ENCODE results near the gene EBLN1. TPM values are rescaled to one million over a fixed set of nuclear protein-coding genes. Genes with fewer than 3 reads are reported as not detected.

The EBLN1 gene
- total RNA-seq, 4 donors from 2014 or later, result not detected

GRCh38 chr10:22253580-22253882 is 35.7 kb upstream of the EBLN1 start:
- Histone ChIP-seq H3K27ac (peak overlapping the region; percentile 91 to 98 (median 97)), H3K27me3 (no peaks in the 10 kb centered on the region), H3K4me3 (peak overlapping the region; percentile 61 to 94 (median 80)), H3K9me3 (no peaks in the 10 kb centered on the region), H3K4me1 (peaks cover 0 to 15% (median 0%) of the 10 kb centered on the region in 3 donors), H3K36me3 (no peaks in the 10 kb centered on the region)
- no peak for DNase-seq
- no peak for TF ChIP-seq POLR2A (IDR thresholded peaks at IDR 0.05)
- WGBS, 2 donors, result 18 to 69% methylated on average over 9 to 20 of the region's 24 CpGs
- intact Hi-C loops (cut with DNase I), result loop anchor here (10.0 kb wide), 1 partner anchor 61 kb away; the partner anchor contains the start of gene COMMD3

- intact Hi-C loops (cut with DNase I), result loop anchor here (10.0 kb wide), 1 partner anchor 62 kb away; the partner anchor contains the start of gene COMMD3
Measured at GRCh38 chr10:22252801-22253579, 35.2 kb upstream of the EBLN1 start.

GRCh38 chr10:22252224-22252800 is 34.5 kb upstream of the EBLN1 start:
- TF ChIP-seq POLR2A (IDR thresholded peaks at IDR 0.05), result no peak
- TF ChIP-seq, protein P1, sequence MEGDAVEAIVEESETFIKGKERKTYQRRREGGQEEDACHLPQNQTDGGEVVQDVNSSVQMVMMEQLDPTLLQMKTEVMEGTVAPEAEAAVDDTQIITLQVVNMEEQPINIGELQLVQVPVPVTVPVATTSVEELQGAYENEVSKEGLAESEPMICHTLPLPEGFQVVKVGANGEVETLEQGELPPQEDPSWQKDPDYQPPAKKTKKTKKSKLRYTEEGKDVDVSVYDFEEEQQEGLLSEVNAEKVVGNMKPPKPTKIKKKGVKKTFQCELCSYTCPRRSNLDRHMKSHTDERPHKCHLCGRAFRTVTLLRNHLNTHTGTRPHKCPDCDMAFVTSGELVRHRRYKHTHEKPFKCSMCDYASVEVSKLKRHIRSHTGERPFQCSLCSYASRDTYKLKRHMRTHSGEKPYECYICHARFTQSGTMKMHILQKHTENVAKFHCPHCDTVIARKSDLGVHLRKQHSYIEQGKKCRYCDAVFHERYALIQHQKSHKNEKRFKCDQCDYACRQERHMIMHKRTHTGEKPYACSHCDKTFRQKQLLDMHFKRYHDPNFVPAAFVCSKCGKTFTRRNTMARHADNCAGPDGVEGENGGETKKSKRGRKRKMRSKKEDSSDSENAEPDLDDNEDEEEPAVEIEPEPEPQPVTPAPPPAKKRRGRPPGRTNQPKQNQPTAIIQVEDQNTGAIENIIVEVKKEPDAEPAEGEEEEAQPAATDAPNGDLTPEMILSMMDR (IDR thresholded peaks at IDR 0.05), result no peak
- Histone ChIP-seq H3K9me3 (no peaks in the 10 kb centered on the region), H3K27ac (peak overlapping the region; percentile 91 to 98 (median 97)), H3K4me3 (peak overlapping the region; percentile 61 to 94 (median 80)), H3K27me3 (no peaks in the 10 kb centered on the region), H3K36me3 (no peaks in the 10 kb centered on the region), H3K4me1 (peaks cover 0 to 15% (median 0%) of the 10 kb centered on the region in 3 donors)
- WGBS, 2 donors, result 1% methylated on average over 10 to 15 of the region's 52 CpGs
- no peak for DNase-seq
- intact Hi-C loops (cut with DNase I), result loop anchor here (10.0 kb wide), 1 partner anchor 62 kb away; the partner anchor contains the start of gene COMMD3

More at GRCh38 chr10:22252801-22253579, 35.2 kb upstream of the EBLN1 start:
- Histone ChIP-seq H3K4me1 (peaks cover 0 to 15% (median 0%) of the 10 kb centered on the region in 3 donors), H3K4me3 (peak overlapping the region; percentile 61 to 94 (median 80)), H3K36me3 (no peaks in the 10 kb centered on the region), H3K27me3 (no peaks in the 10 kb centered on the region), H3K27ac (peak overlapping the region; percentile 91 to 98 (median 97)), H3K9me3 (no peaks in the 10 kb centered on the region)
- TF ChIP-seq, protein P1 (IDR thresholded peaks at IDR 0.05), result no peak
- 25 to 52% methylated on average over 10 to 11 of the region's 80 CpGs for WGBS, 2 donors
- no peak for DNase-seq

DNA sequence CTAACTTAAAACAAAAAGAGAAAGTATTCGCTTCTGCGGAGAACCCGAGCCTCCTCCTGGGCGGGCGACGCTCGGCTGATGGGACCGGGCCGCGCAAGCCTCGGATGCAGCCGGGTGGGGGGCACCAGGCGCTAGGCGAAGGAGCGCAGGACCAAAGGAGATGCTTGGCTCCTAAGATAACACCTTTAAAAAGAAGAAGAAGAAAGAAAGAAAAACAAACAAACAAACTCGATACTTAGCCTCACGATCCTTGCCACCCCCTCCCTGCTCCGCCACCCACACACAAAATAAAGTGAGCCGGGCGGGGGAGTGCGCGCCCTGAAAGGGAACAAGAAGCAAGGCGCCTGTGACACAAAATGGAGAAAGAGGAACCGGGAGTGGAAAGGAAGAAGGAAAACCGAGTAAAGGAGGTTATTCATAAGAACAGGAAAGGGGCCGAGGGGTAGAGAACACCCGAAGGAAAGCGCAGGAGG is 34.0 kb upstream of the EBLN1 start:
- Histone ChIP-seq H3K4me1 (peaks cover 0 to 17% (median under 1%) of the 10 kb centered on the region in 3 donors), H3K9me3 (no peaks in the 10 kb centered on the region), H3K27ac (peak overlapping the region; percentile 91 to 98 (median 97)), H3K36me3 (no peaks in the 10 kb centered on the region), H3K4me3 (peak overlapping the region; percentile 61 to 94 (median 80)), H3K27me3 (no peaks in the 10 kb centered on the region)
- 0% methylated on average over 28 of the region's 28 CpGs for WGBS, 2 donors
- intact Hi-C loops (cut with DNase I), result loop anchor here (10.0 kb wide), 1 partner anchor 63 kb away; the partner anchor contains the start of gene COMMD3
- no peak for DNase-seq
- peak in 1 of 4 donors; percentile 15 for TF ChIP-seq POLR2A (IDR thresholded peaks at IDR 0.05)
- TF ChIP-seq, protein P1 (IDR thresholded peaks at IDR 0.05), result no peak

DNA sequence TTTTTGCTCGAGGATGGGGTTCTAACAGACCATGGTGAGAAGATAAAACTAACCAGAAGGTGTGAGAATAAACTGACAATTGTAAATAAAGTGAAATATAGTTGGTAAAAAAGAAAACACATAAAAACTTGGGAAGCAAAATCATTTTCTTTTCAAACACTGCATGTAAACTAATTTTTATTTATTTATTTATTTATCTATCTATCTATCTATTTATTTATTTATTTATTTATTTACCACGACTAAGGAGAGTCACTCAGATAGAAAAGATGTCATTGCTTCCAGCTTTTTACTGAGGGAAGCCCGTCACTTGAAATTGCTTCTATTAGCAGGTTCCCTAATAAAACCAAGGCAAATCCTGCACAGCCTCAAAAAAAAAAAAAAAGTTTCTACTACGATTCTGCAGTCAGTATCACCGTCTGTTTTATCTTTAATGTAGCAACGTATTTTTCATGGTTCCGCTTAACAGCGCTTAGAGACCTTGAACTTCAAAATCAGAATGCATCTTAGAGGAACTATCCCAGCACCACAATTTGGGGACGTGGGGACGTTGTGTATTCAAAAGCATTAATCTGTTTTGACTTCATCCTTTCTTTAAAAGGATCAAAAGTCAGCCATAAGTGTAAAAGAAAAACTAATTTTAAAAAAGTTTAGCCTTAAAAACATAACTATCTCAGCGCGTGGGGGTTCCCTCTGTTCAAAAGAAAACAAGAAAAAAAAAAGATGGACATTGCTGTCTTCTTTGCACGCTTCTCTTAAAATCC is 33.3 kb upstream of the EBLN1 start:
- H3K4me1 ChIP-seq, result peaks cover 0 to 24% (median 4%) of the 10 kb centered on the region in 3 donors
- TF ChIP-seq, protein P1 (IDR thresholded peaks at IDR 0.05), result no peak
- TF ChIP-seq POLR2A (IDR thresholded peaks at IDR 0.05), result no peak
- intact Hi-C loops (cut with DNase I), result loop anchor here (10.0 kb wide), 1 partner anchor 64 kb away; the partner anchor contains the start of gene COMMD3
- whole genome bisulfite sequencing, 2 donors, result 10 to 14% methylated on average over 13 of the region's 13 CpGs
- H3K27ac ChIP-seq, result peak overlapping the region; percentile 91 to 98 (median 97)
- DNase-seq, result no peak
- H3K36me3 ChIP-seq, result no peaks in the 10 kb centered on the region
- no peaks in the 10 kb centered on the region for H3K9me3 ChIP-seq
- H3K4me3 ChIP-seq, result peak overlapping the region; percentile 61 to 94 (median 80)
- no peaks in the 10 kb centered on the region for H3K27me3 ChIP-seq

Data from esophagus squamous epithelium (tissue), 5 donors.